K562 (cell line): Measurements from ENCODE around the gene BBS5. TPM values are rescaled to one million over a fixed set of nuclear protein-coding genes. Genes with fewer than 3 reads are reported as not detected.
A peak's percentile ranks its signal among the peaks of the same experiment; 100 is the strongest.

Source experiments
- ATAC-seq: fragments of 200-7000 bp; cut with Tn5 transposase; 3 replicates; pipeline ENCODE4 v1.9.1; 2020; ENCODE audit warnings: moderate library complexity
- BruUV-seq: library from RNA; stranded (reverse); fragments of 400-500 nt; replicated peaks from 2 replicates; lab custom pipeline; 2021; lab: Mats Ljungman, UMichigan
- CTCF ChIA-PET: fragments of 300-600 bp; formaldehyde crosslinking; extraction: SDS; loops from one replicate; lab custom pipeline; 2021; ENCODE audit warnings: low intra/inter-chr PET ratio; lab: Yijun Ruan, JAX
- POLR2A ChIA-PET: fragments of 300-600, 350-650 bp; sonication (Branson Sonifier 250); formaldehyde crosslinking; extraction: SDS; loops from one replicate; lab custom pipeline; 2021; ENCODE audit warnings: antibody characterized with exemption, inconsistent platforms; lab: Yijun Ruan, JAX
- DNase-seq, 4 experiments: peaks; one replicate each; pipeline versions ENCODE4 v3.0.0 to v3.0.0-alpha.2; 2011 to 2018; ENCODE audit warnings: low spot score in 3 of 4, mixed read lengths in 3 of 4; ENCODE audit errors: extremely low read depth in 1 of 4
- FAIRE-seq: peaks from 2 replicates; lab custom pipeline; 2011; peaks lifted over from hg19 to GRCh38; lab: Jason Lieb, UNC
- H2AFZ ChIP-seq: 2 replicates; pipeline ENCODE4 v1.6.0; 2011; ENCODE audit warnings: low read depth, low read length, control low read depth, inconsistent platforms
- H3K27ac ChIP-seq: fragments of 200-600 bp; 3 replicates; pipeline ENCODE4 v1.8.0; 2011; ENCODE audit warnings: low read depth, mild to moderate bottlenecking, control low read depth, inconsistent platforms, low read length, moderate library complexity, mixed read lengths; ENCODE audit errors: extremely low read depth
- H3K27me3 ChIP-seq, 2 experiments: fragments of 300-600 bp in 1 of 2; 2 replicates in 1 of 2; 3 replicates in 1 of 2; pipeline versions ENCODE4 v1.6.0 to v1.8.0; 2011; ENCODE audit warnings: inconsistent platforms in 2 of 2, low read length in 2 of 2, mild to moderate bottlenecking in 1 of 2, mixed read lengths in 1 of 2, moderate library complexity in 1 of 2; ENCODE audit not compliant: control insufficient read depth in 2 of 2, insufficient read depth in 2 of 2
- H3K36me3 ChIP-seq: fragments of 300-600 bp; 3 replicates; pipeline ENCODE4 v1.8.0; 2011; ENCODE audit warnings: mild to moderate bottlenecking, low read length, inconsistent platforms; ENCODE audit not compliant: control insufficient read depth, insufficient read depth
- H3K4me1 ChIP-seq, 2 experiments: fragments of 200-600 bp in 1 of 2; replicated peaks in 1 of 2; 2 replicates in 1 of 2; 3 replicates in 1 of 2; pipeline versions ENCODE4 v1.5.1 to v1.8.0; 2011; ENCODE audit warnings: inconsistent platforms in 2 of 2, low read length in 2 of 2, mild to moderate bottlenecking in 1 of 2, mixed read lengths in 1 of 2, moderate library complexity in 1 of 2; ENCODE audit not compliant: control insufficient read depth in 2 of 2, insufficient read depth in 2 of 2
- H3K4me2 ChIP-seq: 2 replicates; pipeline ENCODE4 v1.6.1; 2011; ENCODE audit warnings: low read length, control low read depth, inconsistent platforms, mixed read lengths; ENCODE audit not compliant: insufficient read depth
- H3K4me3 ChIP-seq: fragments of 200-600 bp; sonication (generic), shearing (Covaris generic); 2 replicates; pipeline ENCODE4 v1.5.1; 2016; ENCODE audit warnings: control low read depth, inconsistent platforms
- H3K79me2 ChIP-seq: fragments of 200-600 bp; 3 replicates; pipeline ENCODE4 v1.8.0; 2011; ENCODE audit warnings: low read length, inconsistent platforms; ENCODE audit not compliant: control insufficient read depth, insufficient read depth
- H3K9ac ChIP-seq, 2 experiments: 2 replicates each; pipeline versions ENCODE4 v1.6.0 to v1.6.1; 2011; ENCODE audit warnings: low read depth in 2 of 2, low read length in 2 of 2, control low read depth in 1 of 2, inconsistent platforms in 1 of 2, mild to moderate bottlenecking in 1 of 2, mixed read lengths in 1 of 2; ENCODE audit not compliant: insufficient read depth in 1 of 2
- H3K9me1 ChIP-seq: one replicate; pipeline ENCODE4 v1.6.0; 2011; ENCODE audit warnings: inconsistent platforms, mild to moderate bottlenecking, low read length, moderate library complexity; ENCODE audit not compliant: control insufficient read depth, insufficient read depth
- H3K9me3 ChIP-seq: replicated peaks from 2 replicates; pipeline ENCODE4 v1.5.1; 2011; ENCODE audit warnings: low read depth, low read length, inconsistent platforms; ENCODE audit not compliant: control insufficient read depth, insufficient read depth
- H4K20me1 ChIP-seq: replicated peaks from 2 replicates; pipeline ENCODE4 v1.6.1; 2011; ENCODE audit warnings: low read length, inconsistent platforms, mixed read lengths; ENCODE audit not compliant: control insufficient read depth, insufficient read depth
- CCNT2 ChIP-seq: IDR thresholded peaks from 2 replicates; pipeline ENCODE4 v1.6.1; 2011; ENCODE audit warnings: borderline replicate concordance, low read depth, mild to moderate bottlenecking, moderate library complexity, mixed read lengths, low read length; ENCODE audit not compliant: insufficient read length; ENCODE audit errors: extremely low read depth
- CHAMP1 ChIP-seq: fragments of 450-650 bp; IDR thresholded peaks from 2 replicates; pipeline ENCODE4 v1.6.1; 2016; ENCODE audit warnings: mild to moderate bottlenecking
- DNMT1 ChIP-seq: fragments of 450-650 bp; IDR thresholded peaks from 2 replicates; pipeline ENCODE4 v1.6.1; 2016; ENCODE audit warnings: antibody characterized with exemption, mild to moderate bottlenecking
- EWSR1 ChIP-seq: fragments of 450-650 bp; IDR thresholded peaks from 2 replicates; pipeline ENCODE4 v1.6.1; 2018; ENCODE audit warnings: borderline replicate concordance, mild to moderate bottlenecking, low read depth, moderate library complexity; ENCODE audit not compliant: partially characterized antibody
- LARP7 ChIP-seq: fragments of 450-650 bp; IDR thresholded peaks from 2 replicates; pipeline ENCODE4 v1.6.1; 2016
- PURB ChIP-seq: sonication (generic); formaldehyde crosslinking; IDR thresholded peaks from 2 replicates; pipeline ENCODE4 v1.9.0; 2021; ENCODE audit warnings: low read depth, mild to moderate bottlenecking, missing genetic modification reagents
- RAD21 ChIP-seq, 2 experiments: fragments of 250-450 bp in 1 of 2; fragments of 450-650 bp in 1 of 2; sonication (Bioruptor Pico) in 1 of 2; formaldehyde crosslinking in 1 of 2; IDR thresholded peaks in 1 of 2; conservative IDR thresholded peaks in 1 of 2; 2 replicates each; pipeline versions ENCODE4 v1.4.0 to v1.8.0; 2020 to 2022; ENCODE audit warnings: mild to moderate bottlenecking in 2 of 2, moderate library complexity in 1 of 2
- ZBTB7A ChIP-seq: IDR thresholded peaks from 2 replicates; pipeline ENCODE4 v1.6.1; 2011; ENCODE audit warnings: low read depth, mild to moderate bottlenecking, low read length, moderate library complexity, borderline replicate concordance; ENCODE audit not compliant: control insufficient read depth
- in situ Hi-C: fragments of 300-500 bp; cut with MboI; formaldehyde crosslinking; loops from 4 replicates; pipeline ENCODE4 v1.15.0; 2018; ENCODE audit warnings: inconsistent platforms, mixed read lengths
- intact Hi-C: fragments of 100-400 bp; cut with micrococcal nuclease; formaldehyde crosslinking; loops from 2 replicates; pipeline ENCODE4 v1.14.2; 2022
- polyA plus RNA-seq, 8 experiments: library from polyadenylated mRNA; depleted of rRNA in 4 of 8; stranded (reverse) in 5 of 8; unstranded in 3 of 8; fragments of >200 nt; fragmentation: Nextera tagmentation in 2 of 8; fragmentation: Illumina TruSeq in 1 of 8; extraction: Ambion mirVana in 2 of 8; extraction: Trizol in 1 of 8; gene quantifications; 2 replicates each; pipeline versions ENCODE4 v1.2.1 to v1.2.3, GENCODE V29; 2011 to 2014; ENCODE audit warnings: inconsistent platforms in 1 of 8, missing spikeins in 1 of 8
- total RNA-seq, 7 experiments: library from RNA; depleted of rRNA in 6 of 7; stranded (reverse); fragments of >200 nt in 6 of 7; fragmentation: Illumina TruSeq in 2 of 7; extraction: Trizol in 2 of 7; gene quantifications; 2 replicates each; pipeline versions ENCODE4 v1.2.1 to v1.2.3, GENCODE V29; 2011 to 2021; ENCODE audit warnings: low replicate concordance in 1 of 7
- TF ChIP-seq, protein P1 (sequence below): fragments of 200-800 bp; sonication (Bioruptor generic); IDR thresholded peaks from 2 replicates; pipeline ENCODE4 v1.6.1; 2017; ENCODE audit warnings: missing genetic modification characterization, missing compliant biosample characterization
- TF ChIP-seq, protein P2 (sequence below): sonication (generic); formaldehyde crosslinking; IDR thresholded peaks from 2 replicates; pipeline ENCODE4 v1.8.0; 2022; ENCODE audit warnings: missing genetic modification reagents, mild to moderate bottlenecking, moderate library complexity, borderline replicate concordance
- TF ChIP-seq, protein P3 (sequence below): fragments of 450-650 bp; conservative IDR thresholded peaks from 2 replicates; pipeline ENCODE4 v1.6.1; 2016; ENCODE audit warnings: missing genetic modification characterization, low read depth, mild to moderate bottlenecking, control low read depth, missing compliant biosample characterization

BBS5 gene
- total and polyA plus RNA-seq, 9 of the 15 experiments (the other 6 are each of a cell fraction or from before 2014, with no cell fraction given): 0.48 to 6.9 (median 4.3) TPM

GRCh38 chr2:169452080-169452479 lies 27.2 kb upstream of the BBS5 start:
- no peak overlapping the region for H3K4me2 ChIP-seq
- H2AFZ ChIP-seq: no peak overlapping the region
- H3K9me3 ChIP-seq: 0 out of 2 replicates have a peak, but pooled peaks cover 1% of the 10 kb centered on the region
- no TSS peak for BruUV-seq
- in situ Hi-C loops: loop anchor here (10.0 kb wide), 1 partner anchor 483 kb away; no protein-coding TSS in a partner anchor
- intact Hi-C loops: loop anchor here (2.0 to 5.0 kb wide), 5 partner anchors 373 to 1361 kb away; partner anchors contain the start of gene METTL5
- CTCF ChIA-PET: interaction anchor here (0.7 to 2.1 kb wide), 5 partner anchors 372 to 1408 kb away, joined by 4 to 21 read pairs (median 5); partner anchors contain the start of gene METTL5
- no peak overlapping the region for H3K27ac ChIP-seq
- H3K9ac ChIP-seq: no peak overlapping the region
- POLR2A ChIA-PET: interaction anchor here (0.6 to 1.2 kb wide), 3 partner anchors 236 to 492 kb away, joined by 3 to 5 read pairs (median 3); no protein-coding TSS in a partner anchor
- no peaks in the 10 kb centered on the region for H3K9me1 ChIP-seq
- H3K36me3 ChIP-seq: no peaks in the 10 kb centered on the region
- H4K20me1 ChIP-seq: no peaks in the 10 kb centered on the region
- peak; percentile 51 to 78 (median 58) for DNase-seq
- no peak for FAIRE-seq
- no peaks in the 10 kb centered on the region; a peak in 1 of 5 replicates for H3K4me1 ChIP-seq
- no peaks in the 10 kb centered on the region for H3K79me2 ChIP-seq
- no peak overlapping the region for H3K4me3 ChIP-seq
- peak; percentile 97 for ATAC-seq
- H3K27me3 ChIP-seq: no peaks in the 10 kb centered on the region
- TF ChIP-seq, protein P1, sequence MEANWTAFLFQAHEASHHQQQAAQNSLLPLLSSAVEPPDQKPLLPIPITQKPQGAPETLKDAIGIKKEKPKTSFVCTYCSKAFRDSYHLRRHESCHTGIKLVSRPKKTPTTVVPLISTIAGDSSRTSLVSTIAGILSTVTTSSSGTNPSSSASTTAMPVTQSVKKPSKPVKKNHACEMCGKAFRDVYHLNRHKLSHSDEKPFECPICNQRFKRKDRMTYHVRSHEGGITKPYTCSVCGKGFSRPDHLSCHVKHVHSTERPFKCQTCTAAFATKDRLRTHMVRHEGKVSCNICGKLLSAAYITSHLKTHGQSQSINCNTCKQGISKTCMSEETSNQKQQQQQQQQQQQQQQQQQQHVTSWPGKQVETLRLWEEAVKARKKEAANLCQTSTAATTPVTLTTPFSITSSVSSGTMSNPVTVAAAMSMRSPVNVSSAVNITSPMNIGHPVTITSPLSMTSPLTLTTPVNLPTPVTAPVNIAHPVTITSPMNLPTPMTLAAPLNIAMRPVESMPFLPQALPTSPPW (CRISPR knock-in tag): peak; percentile 52
- TF ChIP-seq EWSR1: no peak
- TF ChIP-seq CHAMP1: 0 out of 2 replicates have a peak, but pooled peaks have one; percentile 14
- no peak for TF ChIP-seq ZBTB7A
- TF ChIP-seq RAD21 (CRISPR knock-in tag; conservative IDR thresholded peaks at IDR 0.05 in 1 of 2, IDR thresholded peaks at IDR 0.05 in 1 of 2): peak; percentile 57 to 71
- no peak for TF ChIP-seq LARP7
- TF ChIP-seq PURB: no peak
- no peak for TF ChIP-seq CCNT2
- no peak for TF ChIP-seq DNMT1
- TF ChIP-seq, protein P2, sequence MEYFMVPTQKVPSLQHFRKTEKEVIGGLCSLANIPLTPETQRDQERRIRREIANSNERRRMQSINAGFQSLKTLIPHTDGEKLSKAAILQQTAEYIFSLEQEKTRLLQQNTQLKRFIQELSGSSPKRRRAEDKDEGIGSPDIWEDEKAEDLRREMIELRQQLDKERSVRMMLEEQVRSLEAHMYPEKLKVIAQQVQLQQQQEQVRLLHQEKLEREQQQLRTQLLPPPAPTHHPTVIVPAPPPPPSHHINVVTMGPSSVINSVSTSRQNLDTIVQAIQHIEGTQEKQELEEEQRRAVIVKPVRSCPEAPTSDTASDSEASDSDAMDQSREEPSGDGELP: no peak
- TF ChIP-seq, protein P3, sequence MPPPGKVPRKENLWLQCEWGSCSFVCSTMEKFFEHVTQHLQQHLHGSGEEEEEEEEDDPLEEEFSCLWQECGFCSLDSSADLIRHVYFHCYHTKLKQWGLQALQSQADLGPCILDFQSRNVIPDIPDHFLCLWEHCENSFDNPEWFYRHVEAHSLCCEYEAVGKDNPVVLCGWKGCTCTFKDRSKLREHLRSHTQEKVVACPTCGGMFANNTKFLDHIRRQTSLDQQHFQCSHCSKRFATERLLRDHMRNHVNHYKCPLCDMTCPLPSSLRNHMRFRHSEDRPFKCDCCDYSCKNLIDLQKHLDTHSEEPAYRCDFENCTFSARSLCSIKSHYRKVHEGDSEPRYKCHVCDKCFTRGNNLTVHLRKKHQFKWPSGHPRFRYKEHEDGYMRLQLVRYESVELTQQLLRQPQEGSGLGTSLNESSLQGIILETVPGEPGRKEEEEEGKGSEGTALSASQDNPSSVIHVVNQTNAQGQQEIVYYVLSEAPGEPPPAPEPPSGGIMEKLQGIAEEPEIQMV (tag): no peak
